Endothelial cell of umbilical vein (primary cell): ENCODE results near the gene PRDX5.

ENCODE experiments used
- CTCF ChIP-seq, 2 donors: IDR thresholded peaks; 1 replicate in 1 of 2; 2 replicates in 1 of 2; pipeline ENCODE4 v1.5.1; 2011; ENCODE audit warnings: low read length in 2 of 2, mild to moderate bottlenecking in 2 of 2, moderate library complexity in 2 of 2, control low read depth in 1 of 2, inconsistent platforms in 1 of 2, low read depth in 1 of 2; ENCODE audit not compliant: insufficient read depth in 1 of 2; ENCODE audit errors: extremely low read depth in 1 of 2
- EZH2 ChIP-seq: IDR thresholded peaks from 2 replicates; pipeline ENCODE4 v1.6.1; 2012; ENCODE audit warnings: borderline replicate concordance, low read depth, mild to moderate bottlenecking, moderate library complexity, low read length, inconsistent platforms; ENCODE audit not compliant: severe bottlenecking
- GATA2 ChIP-seq: IDR thresholded peaks from 2 replicates; pipeline ENCODE4 v1.7.0; 2011; ENCODE audit warnings: low read depth, mild to moderate bottlenecking, moderate library complexity, mixed read lengths, low read length; ENCODE audit not compliant: insufficient read length, insufficient read depth
- MAX ChIP-seq: IDR thresholded peaks from 2 replicates; pipeline ENCODE4 v1.6.1; 2011; ENCODE audit not compliant: insufficient read depth, insufficient read length
- MYC ChIP-seq: IDR thresholded peaks from one replicate; pipeline ENCODE4 v1.6.1; 2011; ENCODE audit warnings: mild to moderate bottlenecking, low read depth, low read length
- POLR2A ChIP-seq: IDR thresholded peaks from 2 replicates; pipeline ENCODE4 v1.6.1; 2012; ENCODE audit warnings: low read depth, mild to moderate bottlenecking, control low read depth, low read length
- POLR2AphosphoS5 ChIP-seq: IDR thresholded peaks from 2 replicates; pipeline ENCODE4 v1.6.1; 2012; ENCODE audit warnings: low read depth, mild to moderate bottlenecking, control low read depth, low read length, moderate library complexity; ENCODE audit not compliant: insufficient read depth

GRCh38 chr11:64324692-64325469, 7.0 kb downstream of the PRDX5 start:
- TF ChIP-seq CTCF (IDR thresholded peaks at IDR 0.05; ENCODE audit: extremely low read depth in 1 of 2, insufficient read depth in 1 of 2, low read depth in 1 of 2, low read length in 2 of 2) = no peak
- no peak for TF ChIP-seq POLR2A
- no peak for TF ChIP-seq MYC
- TF ChIP-seq MAX = no peak
- no peak for TF ChIP-seq EZH2
- no peak for TF ChIP-seq POLR2AphosphoS5
- TF ChIP-seq GATA2 = no peak
